ENCODE data around the gene SH3PXD2B.
A peak's percentile ranks its signal among the peaks of the same experiment; 100 is the strongest.
"Not testable (repeated sequence)": the region's sequence is repeated elsewhere in the genome, so short reads cannot be mapped to it uniquely, and the experiment has no call there.

The SH3PXD2B gene

DNA sequence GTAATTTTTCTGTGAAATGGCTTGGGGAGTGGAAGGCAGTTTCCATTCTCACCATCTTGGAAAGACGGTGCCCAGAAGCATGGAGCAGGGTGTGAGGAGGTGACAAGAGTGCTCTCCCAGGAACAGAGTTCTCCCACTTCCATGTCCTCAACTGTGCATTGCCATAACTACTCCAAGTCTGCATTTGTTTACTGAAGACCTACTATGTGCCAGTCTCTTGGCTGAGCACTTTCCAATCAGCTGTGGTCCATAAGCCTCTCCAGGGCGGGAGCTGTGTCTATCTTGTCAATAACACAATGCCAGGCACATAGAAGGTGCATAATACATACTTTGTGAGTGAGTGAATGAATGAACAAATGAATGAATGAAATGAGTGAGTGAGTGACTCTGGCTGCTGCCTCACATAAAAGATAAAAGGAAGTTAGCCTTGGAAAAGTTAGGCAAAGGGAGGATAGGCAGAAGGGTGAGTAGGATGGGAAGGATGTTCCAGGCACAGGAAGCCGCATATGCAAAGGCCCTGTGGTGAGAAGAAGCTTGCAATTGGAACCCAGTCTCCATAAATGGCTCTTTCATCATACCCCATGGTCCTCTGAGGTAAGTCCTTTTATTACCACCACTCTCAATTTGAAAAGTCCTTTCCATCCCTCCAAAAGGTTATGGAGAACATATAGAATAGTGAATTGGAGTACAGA lies 31.3 kb upstream of the SH3PXD2B start:
- DNase-seq, result no peak

GRCh38 chr5:172484664-172485063 lies 30.3 kb upstream of the SH3PXD2B start:
- no peak for DNase-seq

- DNase-seq, result no peak
Measured at GRCh38 chr5:172482156-172483020, 28.1 kb upstream of the SH3PXD2B start.

GRCh38 chr5:172481011-172481800 lies 26.9 kb upstream of the SH3PXD2B start:
- DNase-seq, result no peak

DNA sequence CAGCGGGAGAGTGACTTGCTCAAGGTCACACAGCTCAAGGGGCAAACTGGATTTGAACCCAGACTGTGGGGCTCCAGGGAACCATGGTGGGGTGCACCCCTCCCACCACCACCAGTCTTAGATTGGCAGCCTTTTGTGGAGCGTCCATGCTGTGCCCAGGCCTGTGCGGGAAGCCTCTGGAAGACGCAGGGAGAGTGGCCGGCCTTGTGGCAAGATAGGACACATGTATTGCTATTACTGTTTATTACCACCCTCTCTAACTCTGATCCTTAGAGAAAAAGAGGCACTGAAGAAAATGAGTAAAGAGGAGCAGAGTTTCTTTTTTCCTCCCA lies 25.4 kb upstream of the SH3PXD2B start:
- DNase-seq, result no peak

DNA sequence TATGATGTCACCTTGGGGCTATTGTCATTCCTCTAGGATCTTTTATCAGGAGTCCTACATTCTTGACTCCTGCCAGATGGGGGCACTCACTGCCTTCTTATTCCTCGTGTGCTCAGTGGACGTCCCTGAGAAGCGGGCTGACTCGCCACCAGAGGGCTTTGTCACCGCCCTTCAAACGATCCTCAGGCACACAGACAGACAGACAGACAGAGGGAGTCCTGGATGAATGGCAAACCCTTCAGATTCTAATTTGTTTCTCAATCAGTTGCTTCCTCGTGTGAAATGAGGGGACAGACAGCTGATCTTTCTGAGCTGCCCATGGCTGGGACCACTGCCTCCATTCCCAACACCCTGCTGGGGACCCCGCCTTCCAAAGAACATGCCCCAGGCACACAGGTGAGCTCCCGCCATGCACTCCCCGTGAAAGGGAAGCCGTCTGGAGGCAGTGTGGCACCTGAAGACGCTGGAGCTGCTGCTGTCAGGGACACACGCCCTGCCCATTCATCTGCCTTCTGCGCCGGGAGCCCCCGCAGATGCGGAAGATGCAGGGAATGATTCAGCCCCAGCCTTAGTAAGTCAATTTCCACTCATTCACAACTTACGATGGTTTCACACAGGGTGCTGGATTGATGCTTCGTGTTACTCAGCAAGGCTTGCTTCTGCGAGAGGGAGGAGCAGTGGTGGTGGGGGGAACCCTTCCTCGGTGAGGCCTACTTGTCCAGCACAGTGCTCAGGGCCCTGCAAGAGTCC lies 24.9 kb upstream of the SH3PXD2B start:
- DNase-seq, result peak; percentile 64 to 76

DNA sequence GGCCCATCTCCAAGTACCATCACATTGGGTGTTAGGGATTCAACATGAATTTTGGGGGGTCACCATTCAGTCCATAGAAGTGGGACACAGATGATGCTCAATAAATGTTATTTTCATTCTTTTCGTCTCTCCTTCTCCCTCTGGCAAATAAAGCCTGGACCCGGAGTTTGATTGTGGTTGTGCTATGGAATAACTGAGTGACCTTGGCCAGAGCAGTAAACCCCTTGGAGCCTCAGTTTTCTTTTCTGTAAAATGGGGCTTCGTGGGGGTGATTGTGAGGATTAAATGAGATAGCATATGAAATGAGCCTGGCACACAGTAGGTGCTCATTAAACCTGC lies 24.3 kb upstream of the SH3PXD2B start:
- DNase-seq, result not testable (repeated sequence)

GRCh38 chr5:172478256-172478655 lies 23.9 kb upstream of the SH3PXD2B start:
- DNase-seq, result no peak

GRCh38 chr5:172477466-172477865 lies 23.1 kb upstream of the SH3PXD2B start:
- DNase-seq, result no peak

DNA sequence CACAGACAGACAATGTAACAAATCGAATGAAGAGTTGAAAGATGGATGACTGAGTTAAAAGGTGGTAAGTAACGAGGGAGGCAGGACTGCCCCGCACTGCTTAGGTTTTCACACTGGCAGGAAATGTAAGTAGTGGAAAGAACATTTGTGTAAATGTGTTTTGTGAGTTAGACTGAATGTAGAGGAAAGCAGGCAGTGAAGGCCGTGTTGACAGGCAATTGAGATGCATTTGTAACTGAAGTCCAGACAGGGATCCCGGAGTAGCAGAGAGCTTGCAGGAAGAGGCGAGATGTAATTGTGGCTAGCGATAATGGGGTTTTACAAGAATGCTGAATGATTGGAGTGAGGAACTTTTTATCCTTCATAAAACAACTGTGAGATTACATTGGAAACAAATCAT lies 20.0 kb upstream of the SH3PXD2B start:
- no peak for DNase-seq

DNA sequence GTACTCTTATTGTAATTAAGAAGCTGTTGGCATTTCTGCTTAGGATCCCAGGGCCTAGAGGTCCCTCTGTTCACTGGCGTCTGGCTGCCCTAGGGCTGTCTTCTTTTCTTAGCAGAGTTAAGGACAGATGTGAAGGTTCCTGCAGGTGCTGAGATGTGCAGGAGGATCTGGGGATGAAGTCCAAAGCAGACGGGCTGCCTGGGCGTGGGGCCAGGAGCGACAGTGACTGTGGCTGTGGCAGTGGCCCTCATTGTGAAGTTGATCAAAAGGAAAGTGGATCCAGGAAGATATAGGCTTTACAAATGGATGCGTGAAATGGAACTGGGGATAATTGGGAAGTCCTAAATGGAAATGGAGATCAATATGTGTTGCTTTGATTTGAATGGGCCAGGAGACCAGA lies 19.1 kb upstream of the SH3PXD2B start:
- no peak for DNase-seq

DNA sequence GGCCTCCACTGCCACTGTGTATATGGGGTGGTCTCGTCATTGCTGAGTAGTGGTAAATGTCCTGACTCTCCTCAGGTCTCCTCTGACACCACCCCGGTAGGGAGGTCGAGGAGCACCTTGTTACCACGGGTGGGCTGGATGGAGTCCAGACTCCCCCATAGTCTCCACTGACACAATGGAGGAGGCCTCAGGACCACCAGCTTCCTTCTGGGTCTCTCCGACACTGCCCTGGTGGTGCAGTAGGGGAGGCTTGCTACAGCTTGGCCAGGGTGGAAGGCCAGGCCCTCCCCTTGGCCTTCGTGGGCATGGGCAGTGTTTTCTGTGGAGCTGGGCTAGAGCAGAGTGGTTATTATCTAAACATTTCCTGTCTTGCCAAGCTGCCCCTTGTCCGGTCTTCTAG lies 15.4 kb upstream of the SH3PXD2B start:
- no peak for DNase-seq

DNA sequence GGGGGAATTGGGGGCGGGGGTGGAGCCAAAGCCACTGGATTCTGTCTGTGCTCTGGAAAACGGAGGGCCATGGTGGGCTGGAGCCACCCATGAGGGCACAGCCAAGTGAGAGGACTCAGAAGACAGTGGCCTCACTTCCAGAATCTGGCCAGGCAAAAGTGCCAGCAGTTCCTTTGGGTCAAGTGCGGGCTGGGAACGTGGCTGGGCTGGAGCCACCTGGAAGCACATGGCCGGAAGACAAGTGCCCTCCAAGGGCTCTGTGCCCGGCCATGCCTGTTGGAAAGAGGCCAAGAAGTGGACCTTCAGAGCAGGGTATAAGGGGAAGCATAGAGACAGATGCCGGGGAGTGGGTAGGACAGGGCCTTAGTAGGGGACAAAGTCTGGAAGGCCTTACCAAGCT lies 11.7 kb upstream of the SH3PXD2B start:
- DNase-seq, result no peak

- no peak for DNase-seq
Measured at GRCh38 chr5:172463031-172463430, 8.7 kb upstream of the SH3PXD2B start.

DNA sequence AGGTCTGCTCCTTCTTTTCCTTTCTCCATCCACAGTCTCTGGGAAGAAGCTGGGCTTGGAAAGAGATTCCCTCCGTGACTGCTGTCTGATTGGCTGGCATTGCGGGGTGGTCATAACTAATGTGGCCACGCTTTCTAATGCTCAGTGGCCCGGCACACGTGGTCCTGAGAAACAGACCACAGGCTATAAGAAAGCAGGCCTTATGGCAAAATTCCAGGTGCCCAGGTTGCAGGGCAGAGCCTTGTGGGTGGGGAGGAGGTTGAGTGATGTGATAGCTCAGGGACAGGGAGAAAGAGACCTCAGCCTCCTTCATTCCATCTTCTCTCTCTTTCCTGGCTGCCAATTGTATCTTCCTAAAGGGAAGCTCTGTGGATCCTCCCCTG lies 5.4 kb upstream of the SH3PXD2B start:
- no peak for DNase-seq

DNA sequence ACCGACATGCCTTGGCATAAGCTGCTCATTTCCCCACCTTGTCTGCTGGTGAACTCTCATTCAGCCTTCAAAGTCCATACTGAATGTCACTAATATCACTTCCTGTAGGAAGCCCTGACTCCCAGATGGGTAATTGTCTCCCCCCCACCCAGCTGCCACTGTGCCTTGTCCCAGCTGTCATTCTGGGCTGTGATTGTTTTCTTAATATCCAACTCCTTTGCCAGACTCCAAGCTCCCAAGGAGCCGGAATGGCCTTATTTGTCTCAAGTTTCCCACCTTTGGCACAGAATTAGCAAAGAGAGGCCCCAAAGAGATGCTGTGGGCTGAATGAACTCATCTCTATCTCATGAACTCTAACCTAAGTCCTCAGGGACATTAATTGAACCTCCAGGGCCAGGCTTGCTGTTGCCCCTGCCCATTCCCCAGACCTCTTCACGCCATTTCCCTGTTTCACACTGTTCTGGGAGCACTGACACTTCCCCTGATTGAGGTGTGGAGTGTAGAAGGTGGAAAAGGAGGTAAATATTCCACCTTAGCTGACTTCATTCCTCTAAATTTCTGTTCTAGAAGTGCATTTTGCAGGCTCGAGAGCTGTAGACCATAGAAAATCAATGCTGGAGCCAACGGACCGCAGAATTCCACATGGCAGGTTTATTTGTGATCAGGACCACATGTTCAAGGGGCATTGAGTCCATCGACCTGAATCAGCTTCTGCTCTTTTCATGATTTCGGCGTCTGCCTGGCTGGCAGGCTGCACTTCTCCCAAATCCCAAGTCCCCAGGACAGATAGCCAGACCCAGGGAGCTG lies 4.9 kb upstream of the SH3PXD2B start:
- DNase-seq, result no peak

DNA sequence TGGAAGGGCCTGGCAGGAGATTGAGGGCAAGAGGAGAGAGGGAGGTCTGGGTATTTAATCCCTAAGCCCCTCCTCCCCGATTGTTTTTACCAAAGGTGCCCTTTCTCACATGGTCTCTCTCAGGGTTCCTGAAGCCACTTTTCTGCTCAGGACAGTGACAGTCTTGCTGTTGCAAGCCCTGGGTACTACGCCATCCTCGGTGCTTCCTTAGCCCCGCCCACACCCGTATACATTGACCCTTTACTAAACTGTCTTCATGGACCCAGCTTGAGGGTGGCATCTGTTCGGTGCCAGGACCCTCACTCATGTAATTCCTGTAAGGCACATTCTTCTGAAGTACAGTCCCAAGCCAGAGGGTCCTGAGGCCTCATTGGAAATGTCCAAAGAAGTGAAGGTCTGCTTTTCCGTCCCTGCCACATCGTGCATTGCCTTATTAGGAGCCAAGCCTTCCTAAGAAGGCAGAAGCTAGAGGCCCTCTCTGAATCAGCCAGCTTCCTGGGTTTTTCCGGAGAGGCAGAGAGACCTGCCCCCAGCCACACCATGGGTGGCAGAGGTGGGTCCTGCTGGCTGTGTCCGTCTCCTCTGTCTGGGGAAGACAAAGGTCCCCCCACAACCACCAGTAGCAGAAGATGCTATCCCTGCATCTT lies 1.9 kb upstream of the SH3PXD2B start:
- DNase-seq, result no peak

GRCh38 chr5:172455511-172456061 lies 1.3 kb upstream of the SH3PXD2B start:
- DNase-seq, result no peak

DNA sequence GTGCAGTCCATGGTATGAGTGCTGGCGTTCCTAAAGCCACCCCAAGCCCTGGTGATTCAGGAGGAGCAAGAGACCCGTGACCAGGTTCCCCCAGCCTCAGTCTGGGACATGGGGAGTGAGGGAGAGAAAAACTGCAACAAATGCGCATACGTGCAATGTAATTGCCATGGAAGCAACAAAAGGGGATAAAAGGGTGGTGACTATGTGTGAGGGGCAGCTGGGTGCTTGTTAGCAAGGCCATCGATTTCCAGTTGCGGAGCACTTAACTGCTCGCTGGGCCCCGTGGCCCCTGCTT lies 709 bp upstream of the SH3PXD2B start:
- DNase-seq, result no peak

- DNase-seq, result peak in 1 of 2 experiments; percentile 25
Measured at GRCh38 chr5:172453986-172454357, 353 bp downstream of the SH3PXD2B start.

GRCh38 chr5:172453206-172453985 lies 929 bp downstream of the SH3PXD2B start:
- DNase-seq, result no peak

All from activated CD4-positive, alpha-beta T cell treated with anti-CD3 and anti-CD28 coated beads, Interleukin-2, amount 50 U/mL, for 48 hours (primary cell).